ENCODE measurements around the gene NRXN3.
A peak's percentile ranks its signal among the peaks of the same experiment; 100 is the strongest.

Gene NRXN3

DNA sequence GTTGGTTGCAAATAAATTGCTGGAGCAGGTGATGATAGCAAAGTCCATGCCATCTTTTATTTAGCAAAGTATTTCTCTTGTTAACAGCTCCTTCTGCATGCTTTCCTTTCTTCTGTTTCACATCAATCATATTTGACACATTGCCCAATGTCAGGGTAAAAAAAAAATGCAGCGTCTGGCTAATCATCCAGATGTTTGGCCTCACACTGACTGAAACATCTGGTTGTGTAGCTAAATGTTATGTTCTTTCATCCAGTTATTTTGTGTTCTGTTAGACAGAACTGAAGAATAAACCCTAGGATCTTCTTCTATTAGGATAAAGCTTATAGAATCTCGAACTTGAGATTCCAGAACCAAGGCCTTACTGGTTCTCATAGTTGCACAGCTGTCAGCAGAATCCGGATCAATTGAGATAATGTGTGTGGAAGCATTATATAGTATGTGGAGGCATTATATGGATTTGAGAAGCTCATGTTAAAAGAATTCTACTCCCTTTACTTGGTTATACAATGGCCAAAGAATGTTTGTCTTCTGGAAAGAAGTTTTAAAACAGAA lies 1182.0 kb downstream of the NRXN3 start:
- H3K4me3 ChIP-seq (ENCODE audit: low read length) = no peak overlapping the region
- peak; percentile 3 for DNase-seq (ENCODE audit: low read depth)
- TF ChIP-seq, protein P1, sequence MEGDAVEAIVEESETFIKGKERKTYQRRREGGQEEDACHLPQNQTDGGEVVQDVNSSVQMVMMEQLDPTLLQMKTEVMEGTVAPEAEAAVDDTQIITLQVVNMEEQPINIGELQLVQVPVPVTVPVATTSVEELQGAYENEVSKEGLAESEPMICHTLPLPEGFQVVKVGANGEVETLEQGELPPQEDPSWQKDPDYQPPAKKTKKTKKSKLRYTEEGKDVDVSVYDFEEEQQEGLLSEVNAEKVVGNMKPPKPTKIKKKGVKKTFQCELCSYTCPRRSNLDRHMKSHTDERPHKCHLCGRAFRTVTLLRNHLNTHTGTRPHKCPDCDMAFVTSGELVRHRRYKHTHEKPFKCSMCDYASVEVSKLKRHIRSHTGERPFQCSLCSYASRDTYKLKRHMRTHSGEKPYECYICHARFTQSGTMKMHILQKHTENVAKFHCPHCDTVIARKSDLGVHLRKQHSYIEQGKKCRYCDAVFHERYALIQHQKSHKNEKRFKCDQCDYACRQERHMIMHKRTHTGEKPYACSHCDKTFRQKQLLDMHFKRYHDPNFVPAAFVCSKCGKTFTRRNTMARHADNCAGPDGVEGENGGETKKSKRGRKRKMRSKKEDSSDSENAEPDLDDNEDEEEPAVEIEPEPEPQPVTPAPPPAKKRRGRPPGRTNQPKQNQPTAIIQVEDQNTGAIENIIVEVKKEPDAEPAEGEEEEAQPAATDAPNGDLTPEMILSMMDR (conservative IDR thresholded peaks at IDR 0.05; ENCODE audit: low read length) = no peak

DNA sequence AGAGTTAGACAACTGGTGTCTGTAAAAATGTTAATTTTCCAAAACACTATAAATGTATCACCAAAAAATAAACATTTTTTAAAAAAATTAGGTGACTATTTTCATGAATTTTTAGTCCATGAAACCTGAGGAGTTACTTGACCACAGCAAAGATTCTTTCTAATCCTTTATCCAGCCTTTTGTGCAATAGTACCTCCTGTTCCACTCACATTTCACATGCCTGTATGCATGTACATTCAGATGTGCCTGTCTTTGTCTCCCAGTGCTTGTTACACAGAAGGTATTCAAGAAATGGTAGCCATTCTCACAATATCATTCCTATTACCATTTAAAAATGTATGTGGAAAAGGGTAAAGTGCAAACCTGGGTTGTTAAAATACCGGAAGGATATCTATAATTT lies 1184.2 kb downstream of the NRXN3 start:
- no peak for DNase-seq (ENCODE audit: low read depth)
- TF ChIP-seq, protein P1 (conservative IDR thresholded peaks at IDR 0.05; ENCODE audit: low read length) = no peak
- H3K4me3 ChIP-seq (ENCODE audit: low read length) = no peak overlapping the region

DNA sequence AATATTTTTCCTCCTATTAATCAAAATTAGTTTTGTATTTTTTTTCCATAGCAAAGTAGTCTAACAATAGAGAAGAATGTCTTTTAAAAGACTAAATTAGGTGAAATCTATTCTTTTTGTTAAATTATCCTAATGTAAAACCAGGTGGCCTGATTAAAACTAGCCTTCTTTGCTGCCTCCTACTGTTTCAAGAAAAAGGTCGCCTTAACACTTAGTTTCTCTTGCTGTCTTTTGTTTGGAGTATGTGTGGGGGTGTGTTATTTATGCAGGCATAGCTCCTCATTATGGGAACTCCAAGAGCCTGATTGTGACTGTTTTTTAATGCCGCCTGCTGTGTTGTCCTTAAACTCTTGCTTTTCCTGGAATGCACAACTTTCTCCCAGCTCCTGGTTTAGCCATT lies 1185.9 kb downstream of the NRXN3 start:
- TF ChIP-seq, protein P1 (conservative IDR thresholded peaks at IDR 0.05; ENCODE audit: low read length) = no peak
- H3K4me3 ChIP-seq (ENCODE audit: low read length) = no peak overlapping the region
- DNase-seq (ENCODE audit: low read depth) = no peak

DNA sequence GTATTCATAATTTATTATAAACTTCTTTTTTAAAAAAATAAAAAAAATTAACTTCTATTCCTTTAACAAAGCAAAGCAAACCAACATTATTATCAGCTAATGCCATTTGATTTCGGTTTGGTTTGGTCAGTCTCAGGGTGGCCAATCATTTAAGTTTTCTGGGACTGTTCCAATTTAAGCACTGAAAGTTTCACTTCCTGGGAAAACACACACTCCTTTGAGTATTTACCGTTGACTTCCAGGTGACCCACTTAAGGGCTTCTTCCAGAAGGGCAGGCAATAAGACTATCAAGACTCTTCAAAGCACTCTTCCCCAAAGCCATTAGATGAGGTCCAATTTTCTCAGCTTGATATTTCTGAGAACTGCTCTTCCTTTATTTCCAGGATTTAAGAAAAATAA lies 1187.1 kb downstream of the NRXN3 start:
- no peak for DNase-seq (ENCODE audit: low read depth)
- TF ChIP-seq, protein P1 (conservative IDR thresholded peaks at IDR 0.05; ENCODE audit: low read length) = no peak
- no peak overlapping the region for H3K4me3 ChIP-seq (ENCODE audit: low read length)

DNA sequence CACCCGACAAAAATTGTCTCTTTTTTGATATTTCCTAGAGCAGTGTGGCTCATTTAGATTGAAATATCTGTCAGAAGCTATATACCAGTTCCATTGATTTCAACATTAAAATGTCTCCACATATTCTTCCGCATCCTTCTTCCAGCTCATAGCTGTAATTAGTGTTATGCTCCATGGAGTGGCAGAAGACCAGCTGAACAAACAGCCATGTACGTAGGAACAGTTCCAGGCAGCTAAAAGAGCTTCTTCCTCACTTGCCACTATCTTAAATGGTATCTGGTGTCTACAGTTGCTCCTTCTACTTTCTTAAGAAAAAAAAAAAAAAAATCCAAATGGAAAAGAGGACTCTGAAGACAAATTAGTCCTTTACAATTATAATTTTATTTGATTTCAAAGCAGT lies 1193.1 kb downstream of the NRXN3 start:
- TF ChIP-seq, protein P1 (conservative IDR thresholded peaks at IDR 0.05; ENCODE audit: low read length) = no peak
- DNase-seq (ENCODE audit: low read depth) = no peak
- H3K4me3 ChIP-seq (ENCODE audit: low read length) = no peak overlapping the region

DNA sequence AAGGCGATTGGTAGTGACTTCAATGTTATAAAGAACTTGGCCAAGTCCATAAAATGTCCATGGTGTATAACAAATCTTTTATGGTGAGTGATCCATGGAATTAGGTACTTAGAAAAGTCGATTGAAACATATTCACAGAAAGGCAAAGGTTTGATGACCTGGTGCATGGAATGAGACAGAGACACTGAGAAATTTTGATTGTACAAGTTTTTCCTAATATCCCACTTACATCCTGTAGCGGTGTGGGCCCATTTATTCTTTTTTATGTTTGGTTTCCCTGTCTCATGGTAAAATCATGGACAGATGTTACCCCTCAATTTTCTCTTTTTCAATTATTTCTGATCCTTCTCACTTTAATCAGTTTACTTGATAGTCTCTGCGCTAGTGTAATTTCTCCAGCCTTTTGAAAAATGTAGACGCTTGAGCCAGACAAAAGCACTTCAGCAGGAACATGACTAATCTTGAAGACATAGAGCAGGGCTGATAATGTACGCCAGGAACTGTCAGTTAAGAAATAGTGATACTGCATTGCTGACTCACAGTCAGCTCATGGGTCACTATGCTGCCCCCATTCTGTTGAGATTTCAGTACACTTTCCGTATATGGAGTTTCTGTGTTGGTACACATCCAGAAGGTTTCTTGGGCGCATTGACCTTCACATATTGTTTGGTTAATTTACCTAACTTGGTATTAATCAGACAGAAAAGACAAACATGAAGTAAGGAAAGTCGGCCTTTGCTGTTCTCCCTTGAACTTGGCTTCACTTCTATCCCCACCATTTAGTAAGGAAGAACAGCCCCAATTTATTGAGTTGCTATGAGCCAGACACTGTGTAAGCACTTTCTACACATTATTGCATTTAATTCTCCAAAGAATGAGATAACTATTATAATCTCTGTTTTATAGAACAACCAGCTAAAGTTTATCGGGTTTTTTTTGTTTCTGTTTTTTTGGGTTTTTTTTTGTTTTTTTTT lies 1199.5 kb downstream of the NRXN3 start:
- DNase-seq (ENCODE audit: low read depth) = peak; percentile 51
- H3K4me3 ChIP-seq (ENCODE audit: low read length) = no peak overlapping the region
- TF ChIP-seq, protein P1 (conservative IDR thresholded peaks at IDR 0.05; ENCODE audit: low read length) = 0 out of 2 replicates have a peak, but pooled peaks have one; percentile 1

DNA sequence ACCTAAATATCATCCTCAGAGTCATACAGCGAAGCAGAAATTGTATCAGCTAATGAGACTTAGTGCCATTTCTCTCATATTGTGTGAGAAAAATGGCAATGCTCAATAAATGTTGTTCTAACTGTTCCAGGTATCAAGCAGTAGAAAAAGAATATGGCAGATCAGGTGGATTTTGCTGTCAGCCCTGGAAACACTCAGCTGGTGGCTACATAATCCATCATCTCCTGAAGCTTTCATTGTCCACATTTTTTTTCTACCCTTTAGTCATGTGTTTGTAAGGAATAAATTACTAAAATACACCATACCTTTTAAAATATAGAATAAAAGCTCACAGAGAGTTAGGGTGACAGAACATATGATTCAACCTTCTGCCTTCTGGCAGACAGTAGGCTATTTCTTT lies 1200.8 kb downstream of the NRXN3 start:
- H3K4me3 ChIP-seq (ENCODE audit: low read length) = no peak overlapping the region
- DNase-seq (ENCODE audit: low read depth) = no peak
- TF ChIP-seq, protein P1 (conservative IDR thresholded peaks at IDR 0.05; ENCODE audit: low read length) = no peak
